ENCODE data around the gene MTHFS.
A peak's percentile ranks its signal among the peaks of the same experiment; 100 is the strongest.
"Not testable (repeated sequence)": the region's sequence is repeated elsewhere in the genome, so short reads cannot be mapped to it uniquely, and the experiment has no call there.

MTHFS gene
- total RNA-seq: 1.6 to 2.9 (median 2.3) reads per million in 3 donors

GRCh38 chr15:79896634-79897379 lies at the start of gene MTHFS:
Gene MTHFS, minus strand, starts transcription at chr15:79897014. Its CDS starts 26 bp downstream, at chr15:79896988.
- H3K9me3 ChIP-seq (ENCODE audit: control insufficient read depth, low read length): no peaks in the 10 kb centered on the region
- H3K4me3 ChIP-seq (ENCODE audit: insufficient read depth, low read depth, low read length, poor library complexity, severe bottlenecking): peak within 1 kb of the TSS; percentile 81
- peak within 1 kb of the TSS; percentile 91 for H3K27ac ChIP-seq (ENCODE audit: insufficient read depth, low read length, poor library complexity, severe bottlenecking)
- no peaks in the 10 kb centered on the region for H3K36me3 ChIP-seq (ENCODE audit: control insufficient read depth, insufficient read depth, low read length)
- peak; percentile 60 to 73 (median 66) for DNase-seq
- peaks cover 15% of the 10 kb centered on the region for H3K4me1 ChIP-seq (ENCODE audit: control insufficient read depth, insufficient read depth, low read length, poor library complexity, severe bottlenecking)
- no peaks in the 10 kb centered on the region for H3K27me3 ChIP-seq (replicated peaks; ENCODE audit: control insufficient read depth, insufficient read depth, low read length, poor library complexity, severe bottlenecking)

DNA sequence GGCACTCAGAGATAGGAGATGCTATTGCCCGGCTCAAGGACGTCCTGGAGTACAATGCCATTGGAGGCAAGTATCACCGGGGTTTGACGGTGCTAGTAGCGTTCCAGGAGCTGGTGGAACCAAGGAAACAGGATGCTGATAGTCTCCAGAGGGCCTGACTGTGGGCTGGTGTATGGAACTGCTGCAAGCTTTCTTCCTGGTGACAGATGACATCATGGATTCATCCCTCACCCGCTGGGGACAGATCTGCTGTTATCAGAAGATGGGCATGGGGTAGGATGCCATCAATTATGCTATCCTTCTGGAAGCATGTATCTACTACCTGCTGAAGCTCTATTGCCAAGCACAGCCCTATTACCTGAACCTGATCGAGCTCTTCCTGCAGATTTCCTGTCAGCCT lies 47.8 kb upstream of the MTHFS start:
- no peak for DNase-seq
- H3K27me3 ChIP-seq (replicated peaks; ENCODE audit: control insufficient read depth, insufficient read depth, low read length, poor library complexity, severe bottlenecking): no peaks in the 10 kb centered on the region

GRCh38 chr15:79943820-79944219 lies 47.0 kb upstream of the MTHFS start:
- no peaks in the 10 kb centered on the region for H3K4me1 ChIP-seq (ENCODE audit: control insufficient read depth, insufficient read depth, low read length, poor library complexity, severe bottlenecking)
- no peaks in the 10 kb centered on the region for H3K36me3 ChIP-seq (ENCODE audit: control insufficient read depth, insufficient read depth, low read length)
- H3K9me3 ChIP-seq (ENCODE audit: control insufficient read depth, low read length): no peaks in the 10 kb centered on the region
- no peak overlapping the region for H3K4me3 ChIP-seq (ENCODE audit: insufficient read depth, low read depth, low read length, poor library complexity, severe bottlenecking)
- no peak for DNase-seq
- no peak overlapping the region for H3K27ac ChIP-seq (ENCODE audit: insufficient read depth, low read length, poor library complexity, severe bottlenecking)
- H3K27me3 ChIP-seq (replicated peaks; ENCODE audit: control insufficient read depth, insufficient read depth, low read length, poor library complexity, severe bottlenecking): no peaks in the 10 kb centered on the region

More for the DNA sequence above, 47.8 kb upstream of the MTHFS start:
- Histone ChIP-seq H3K4me3 (ENCODE audit: insufficient read depth, low read depth, low read length, poor library complexity, severe bottlenecking) (no peak overlapping the region), H3K9me3 (ENCODE audit: control insufficient read depth, low read length) (no peaks in the 10 kb centered on the region), H3K36me3 (ENCODE audit: control insufficient read depth, insufficient read depth, low read length) (no peaks in the 10 kb centered on the region), H3K4me1 (ENCODE audit: control insufficient read depth, insufficient read depth, low read length, poor library complexity, severe bottlenecking) (no peaks in the 10 kb centered on the region), H3K27ac (ENCODE audit: insufficient read depth, low read length, poor library complexity, severe bottlenecking) (no peak overlapping the region)

GRCh38 chr15:79942741-79943481 lies 46.1 kb upstream of the MTHFS start:
- Histone ChIP-seq H3K9me3 (ENCODE audit: control insufficient read depth, low read length) (no peaks in the 10 kb centered on the region), H3K27me3 (replicated peaks; ENCODE audit: control insufficient read depth, insufficient read depth, low read length, poor library complexity, severe bottlenecking) (no peaks in the 10 kb centered on the region), H3K4me1 (ENCODE audit: control insufficient read depth, insufficient read depth, low read length, poor library complexity, severe bottlenecking) (no peaks in the 10 kb centered on the region), H3K36me3 (ENCODE audit: control insufficient read depth, insufficient read depth, low read length) (no peaks in the 10 kb centered on the region), H3K4me3 (ENCODE audit: insufficient read depth, low read depth, low read length, poor library complexity, severe bottlenecking) (no peak overlapping the region), H3K27ac (ENCODE audit: insufficient read depth, low read length, poor library complexity, severe bottlenecking) (no peak overlapping the region)
- no peak for DNase-seq

- Histone ChIP-seq H3K9me3 (ENCODE audit: control insufficient read depth, low read length) (no peaks in the 10 kb centered on the region), H3K27me3 (replicated peaks; ENCODE audit: control insufficient read depth, insufficient read depth, low read length, poor library complexity, severe bottlenecking) (no peaks in the 10 kb centered on the region), H3K4me3 (ENCODE audit: insufficient read depth, low read depth, low read length, poor library complexity, severe bottlenecking) (no peak overlapping the region), H3K27ac (ENCODE audit: insufficient read depth, low read length, poor library complexity, severe bottlenecking) (no peak overlapping the region), H3K36me3 (ENCODE audit: control insufficient read depth, insufficient read depth, low read length) (no peaks in the 10 kb centered on the region), H3K4me1 (ENCODE audit: control insufficient read depth, insufficient read depth, low read length, poor library complexity, severe bottlenecking) (no peaks in the 10 kb centered on the region)
- DNase-seq: no peak
Measured at GRCh38 chr15:79939399-79939798, 42.6 kb upstream of the MTHFS start.

DNA sequence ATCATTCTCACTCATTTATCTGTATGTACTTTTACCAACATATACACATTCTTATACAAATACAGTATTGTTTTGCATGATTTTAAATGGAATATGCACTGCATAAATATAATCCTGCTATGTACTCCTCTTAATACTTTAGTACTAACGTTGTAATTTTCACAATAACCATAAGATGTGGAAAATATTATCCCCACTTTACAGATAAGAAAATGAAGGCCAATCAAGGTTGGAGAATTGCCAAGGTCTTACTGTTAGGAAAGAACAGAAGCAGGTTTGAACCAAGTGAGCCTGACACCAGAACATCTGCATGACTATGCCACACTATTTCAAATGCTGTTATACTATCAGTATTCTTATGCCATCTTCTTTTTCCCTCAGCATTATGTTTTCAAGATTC lies 41.3 kb upstream of the MTHFS start:
- Histone ChIP-seq H3K36me3 (ENCODE audit: control insufficient read depth, insufficient read depth, low read length) (no peaks in the 10 kb centered on the region), H3K9me3 (ENCODE audit: control insufficient read depth, low read length) (no peaks in the 10 kb centered on the region), H3K27me3 (replicated peaks; ENCODE audit: control insufficient read depth, insufficient read depth, low read length, poor library complexity, severe bottlenecking) (no peaks in the 10 kb centered on the region), H3K27ac (ENCODE audit: insufficient read depth, low read length, poor library complexity, severe bottlenecking) (no peak overlapping the region), H3K4me3 (ENCODE audit: insufficient read depth, low read depth, low read length, poor library complexity, severe bottlenecking) (no peak overlapping the region), H3K4me1 (ENCODE audit: control insufficient read depth, insufficient read depth, low read length, poor library complexity, severe bottlenecking) (no peaks in the 10 kb centered on the region)
- no peak for DNase-seq

DNA sequence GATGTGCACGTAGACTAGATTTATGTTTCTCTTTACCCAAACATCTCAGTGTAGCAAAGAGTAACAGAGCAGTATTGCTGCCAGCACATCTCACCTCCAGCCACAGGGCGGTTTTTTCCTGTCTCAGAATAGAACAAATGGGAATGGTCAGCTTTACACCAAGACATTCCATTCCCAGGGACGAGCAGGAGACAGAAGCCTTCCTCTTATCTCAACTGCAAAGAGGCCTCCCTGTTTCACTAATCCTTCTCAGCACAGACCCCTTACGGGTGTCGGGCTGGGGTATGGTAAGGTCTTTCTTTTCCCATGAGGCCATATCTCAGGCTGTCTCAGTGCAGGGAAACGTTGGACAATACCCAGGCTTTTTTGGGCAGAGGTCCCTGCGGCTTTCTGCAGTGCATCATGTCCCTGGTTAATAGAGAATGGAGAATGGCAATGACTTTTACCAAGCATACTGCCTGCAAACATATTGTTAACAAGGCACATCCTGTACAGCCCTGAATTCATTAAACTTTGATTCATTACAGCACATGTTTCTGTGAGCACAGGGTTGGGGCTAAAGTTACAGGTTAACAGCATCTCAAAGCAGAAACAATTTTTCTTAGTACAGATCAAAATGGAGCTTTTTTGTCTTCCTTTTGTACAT lies 38.9 kb upstream of the MTHFS start:
- not testable (repeated sequence) for H3K4me3 ChIP-seq (ENCODE audit: insufficient read depth, low read depth, low read length, poor library complexity, severe bottlenecking); DNase-seq; H3K4me1 ChIP-seq (ENCODE audit: control insufficient read depth, insufficient read depth, low read length, poor library complexity, severe bottlenecking); H3K9me3 ChIP-seq (ENCODE audit: control insufficient read depth, low read length); H3K27me3 ChIP-seq (replicated peaks; ENCODE audit: control insufficient read depth, insufficient read depth, low read length, poor library complexity, severe bottlenecking); H3K36me3 ChIP-seq (ENCODE audit: control insufficient read depth, insufficient read depth, low read length); H3K27ac ChIP-seq (ENCODE audit: insufficient read depth, low read length, poor library complexity, severe bottlenecking)

GRCh38 chr15:79933231-79933630 lies 36.4 kb upstream of the MTHFS start:
- Histone ChIP-seq H3K9me3 (ENCODE audit: control insufficient read depth, low read length) (no peaks in the 10 kb centered on the region), H3K36me3 (ENCODE audit: control insufficient read depth, insufficient read depth, low read length) (no peaks in the 10 kb centered on the region), H3K4me3 (ENCODE audit: insufficient read depth, low read depth, low read length, poor library complexity, severe bottlenecking) (no peak overlapping the region), H3K27ac (ENCODE audit: insufficient read depth, low read length, poor library complexity, severe bottlenecking) (no peak overlapping the region), H3K4me1 (ENCODE audit: control insufficient read depth, insufficient read depth, low read length, poor library complexity, severe bottlenecking) (no peaks in the 10 kb centered on the region), H3K27me3 (replicated peaks; ENCODE audit: control insufficient read depth, insufficient read depth, low read length, poor library complexity, severe bottlenecking) (no peaks in the 10 kb centered on the region)
- no peak for DNase-seq

- Histone ChIP-seq H3K27me3 (replicated peaks; ENCODE audit: control insufficient read depth, insufficient read depth, low read length, poor library complexity, severe bottlenecking) (no peaks in the 10 kb centered on the region), H3K4me1 (ENCODE audit: control insufficient read depth, insufficient read depth, low read length, poor library complexity, severe bottlenecking) (no peaks in the 10 kb centered on the region), H3K36me3 (ENCODE audit: control insufficient read depth, insufficient read depth, low read length) (no peaks in the 10 kb centered on the region), H3K27ac (ENCODE audit: insufficient read depth, low read length, poor library complexity, severe bottlenecking) (no peak overlapping the region), H3K4me3 (ENCODE audit: insufficient read depth, low read depth, low read length, poor library complexity, severe bottlenecking) (no peak overlapping the region), H3K9me3 (ENCODE audit: control insufficient read depth, low read length) (no peaks in the 10 kb centered on the region)
- DNase-seq: no peak
Measured at GRCh38 chr15:79932447-79932846, 35.6 kb upstream of the MTHFS start.

- no peaks in the 10 kb centered on the region for H3K9me3 ChIP-seq (ENCODE audit: control insufficient read depth, low read length)
- no peaks in the 10 kb centered on the region for H3K36me3 ChIP-seq (ENCODE audit: control insufficient read depth, insufficient read depth, low read length)
- no peak overlapping the region for H3K27ac ChIP-seq (ENCODE audit: insufficient read depth, low read length, poor library complexity, severe bottlenecking)
- no peaks in the 10 kb centered on the region for H3K27me3 ChIP-seq (replicated peaks; ENCODE audit: control insufficient read depth, insufficient read depth, low read length, poor library complexity, severe bottlenecking)
- no peak overlapping the region for H3K4me3 ChIP-seq (ENCODE audit: insufficient read depth, low read depth, low read length, poor library complexity, severe bottlenecking)
- no peaks in the 10 kb centered on the region for H3K4me1 ChIP-seq (ENCODE audit: control insufficient read depth, insufficient read depth, low read length, poor library complexity, severe bottlenecking)
- DNase-seq: no peak
Measured at GRCh38 chr15:79930516-79930915, 33.7 kb upstream of the MTHFS start.
